ENCODE measurements around the gene PALLD.

PALLD gene

GRCh38 chr4:168711197-168712140 lies 214.6 kb downstream of the PALLD start:
- ATAC-seq (ENCODE audit: insufficient read depth, low read depth): no peak
- no peak overlapping the region for H3K9ac ChIP-seq (ENCODE audit: low read depth, low read length)
- H2AFZ ChIP-seq (ENCODE audit: low read depth, low read length): no peak overlapping the region
- no peaks in the 10 kb centered on the region for H3K79me2 ChIP-seq (ENCODE audit: insufficient read depth, low read length)
- H3K4me1 ChIP-seq (ENCODE audit: insufficient read depth, low read length): no peaks in the 10 kb centered on the region
- no peak for DNase-seq
- H3K27me3 ChIP-seq (ENCODE audit: insufficient read depth, low read length, poor library complexity): no peaks in the 10 kb centered on the region
- no peaks in the 10 kb centered on the region for H4K20me1 ChIP-seq (ENCODE audit: insufficient read depth, low read length)
- H3K4me3 ChIP-seq (ENCODE audit: low read depth in 1 of 2, low read length in 2 of 2): no peak overlapping the region
- no peak overlapping the region for H3K27ac ChIP-seq (ENCODE audit: low read length)
- TF ChIP-seq CTCF (IDR thresholded peaks at IDR 0.05; ENCODE audit: borderline replicate concordance, extremely low read depth, low read length, poor library complexity, severe bottlenecking) (no peak), EZH2 (IDR thresholded peaks at IDR 0.05; ENCODE audit: borderline replicate concordance, low read depth, low read length, severe bottlenecking) (no peak)
- no peak overlapping the region for H3K4me2 ChIP-seq (ENCODE audit: insufficient read depth, low read length)
- H3K36me3 ChIP-seq (ENCODE audit: insufficient read depth, low read length): no peaks in the 10 kb centered on the region
- H3K9me3 ChIP-seq (ENCODE audit: insufficient read depth, low read length, severe bottlenecking): no peaks in the 10 kb centered on the region

DNA sequence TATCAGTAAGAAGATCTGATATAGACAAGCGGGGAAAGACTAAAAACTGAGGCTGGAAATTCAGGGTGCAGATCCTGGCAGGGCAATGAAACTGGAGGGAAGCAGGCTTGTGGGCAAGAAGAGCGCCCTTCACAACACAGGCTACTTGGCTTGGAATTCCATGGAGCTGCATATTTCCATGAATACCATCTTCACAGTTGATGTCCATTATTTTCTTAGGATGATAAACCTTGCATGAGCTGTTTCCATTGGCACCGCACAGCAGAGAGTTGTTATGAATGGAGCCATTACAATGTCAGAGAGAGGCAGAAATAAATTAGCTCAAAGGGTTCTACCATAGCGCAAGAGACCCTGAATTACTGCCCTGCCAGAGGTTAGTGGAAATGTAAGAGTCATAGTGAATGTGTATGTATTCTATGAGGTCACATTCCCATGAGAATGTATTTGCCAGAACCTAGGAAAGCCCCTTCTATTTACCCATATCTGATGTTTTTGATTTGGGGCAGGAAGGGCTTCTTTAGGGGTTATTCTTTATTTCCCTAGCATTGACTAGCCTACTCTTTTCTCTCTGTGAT lies 215.6 kb downstream of the PALLD start:
- Histone ChIP-seq H3K9ac (ENCODE audit: low read depth, low read length) (no peak overlapping the region), H3K4me3 (ENCODE audit: low read depth in 1 of 2, low read length in 2 of 2) (no peak overlapping the region), H3K79me2 (ENCODE audit: insufficient read depth, low read length) (no peaks in the 10 kb centered on the region), H3K27ac (ENCODE audit: low read length) (no peak overlapping the region), H4K20me1 (ENCODE audit: insufficient read depth, low read length) (no peaks in the 10 kb centered on the region), H3K4me2 (ENCODE audit: insufficient read depth, low read length) (no peak overlapping the region), H2AFZ (ENCODE audit: low read depth, low read length) (no peak overlapping the region), H3K27me3 (ENCODE audit: insufficient read depth, low read length, poor library complexity) (no peaks in the 10 kb centered on the region), H3K4me1 (ENCODE audit: insufficient read depth, low read length) (no peaks in the 10 kb centered on the region), H3K36me3 (ENCODE audit: insufficient read depth, low read length) (no peaks in the 10 kb centered on the region), H3K9me3 (ENCODE audit: insufficient read depth, low read length, severe bottlenecking) (no peaks in the 10 kb centered on the region)
- DNase-seq (no peak), ATAC-seq (ENCODE audit: insufficient read depth, low read depth) (no peak)
- no peak for TF ChIP-seq CTCF (IDR thresholded peaks at IDR 0.05; ENCODE audit: borderline replicate concordance, extremely low read depth, low read length, poor library complexity, severe bottlenecking)
- TF ChIP-seq EZH2 (IDR thresholded peaks at IDR 0.05; ENCODE audit: borderline replicate concordance, low read depth, low read length, severe bottlenecking): no peak

GRCh38 chr4:168713253-168713652 lies 216.4 kb downstream of the PALLD start:
- no peak for ATAC-seq (ENCODE audit: insufficient read depth, low read depth)

More at GRCh38 chr4:168713253-168713652, 216.4 kb downstream of the PALLD start:
- DNase-seq: no peak
- no peaks in the 10 kb centered on the region for H3K4me1 ChIP-seq (ENCODE audit: insufficient read depth, low read length)
- H2AFZ ChIP-seq (ENCODE audit: low read depth, low read length): no peak overlapping the region
- TF ChIP-seq CTCF (IDR thresholded peaks at IDR 0.05; ENCODE audit: borderline replicate concordance, extremely low read depth, low read length, poor library complexity, severe bottlenecking): no peak
- no peak for TF ChIP-seq EZH2 (IDR thresholded peaks at IDR 0.05; ENCODE audit: borderline replicate concordance, low read depth, low read length, severe bottlenecking)
- H3K27ac ChIP-seq (ENCODE audit: low read length): no peak overlapping the region
- H4K20me1 ChIP-seq (ENCODE audit: insufficient read depth, low read length): no peaks in the 10 kb centered on the region
- no peaks in the 10 kb centered on the region for H3K79me2 ChIP-seq (ENCODE audit: insufficient read depth, low read length)
- no peaks in the 10 kb centered on the region for H3K36me3 ChIP-seq (ENCODE audit: insufficient read depth, low read length)
- H3K4me2 ChIP-seq (ENCODE audit: insufficient read depth, low read length): no peak overlapping the region
- no peak overlapping the region for H3K4me3 ChIP-seq (ENCODE audit: low read depth in 1 of 2, low read length in 2 of 2)
- H3K27me3 ChIP-seq (ENCODE audit: insufficient read depth, low read length, poor library complexity): no peaks in the 10 kb centered on the region
- H3K9me3 ChIP-seq (ENCODE audit: insufficient read depth, low read length, severe bottlenecking): no peaks in the 10 kb centered on the region
- H3K9ac ChIP-seq (ENCODE audit: low read depth, low read length): no peak overlapping the region
